HepG2 (cell line): ENCODE results near the gene IPO9. TPM values are rescaled to one million over a fixed set of nuclear protein-coding genes. Genes with fewer than 3 reads are reported as not detected.
A peak's percentile ranks its signal among the peaks of the same experiment; 100 is the strongest.

Experiments
- ATM ChIP-seq: fragments of 450-650 bp; IDR thresholded peaks from 2 replicates; pipeline ENCODE4 v1.7.1; 2017; ENCODE audit warnings: mild to moderate bottlenecking, borderline replicate concordance
- CREB1 ChIP-seq, 2 experiments: fragments of 450-650 bp in 1 of 2; IDR thresholded peaks; 2 replicates each; pipeline ENCODE4 v1.6.1; 2016 to 2017; ENCODE audit warnings: control low read depth in 1 of 2, mild to moderate bottlenecking in 1 of 2, missing compliant biosample characterization in 1 of 2, missing genetic modification characterization in 1 of 2
- FLYWCH1 ChIP-seq: sonication (generic); formaldehyde crosslinking; IDR thresholded peaks from 2 replicates; pipeline ENCODE4 v1.8.1; 2023; ENCODE audit warnings: mild to moderate bottlenecking, missing genetic modification reagents
- FOXA3 ChIP-seq: IDR thresholded peaks from 2 replicates; pipeline ENCODE4 v1.6.1; 2016; ENCODE audit warnings: missing genetic modification reagents, missing compliant biosample characterization
- GABPA ChIP-seq, 2 experiments: IDR thresholded peaks; 2 replicates each; pipeline ENCODE4 v1.6.1; 2011 to 2016; ENCODE audit warnings: low read depth in 2 of 2, low read length in 1 of 2, missing biosample characterization in 1 of 2, missing genetic modification characterization in 1 of 2
- HOXA5 ChIP-seq: sonication (generic); formaldehyde crosslinking; IDR thresholded peaks from 2 replicates; pipeline ENCODE4 v1.4.0; 2020; ENCODE audit warnings: missing genetic modification reagents
- KLF9 ChIP-seq: IDR thresholded peaks from 2 replicates; pipeline ENCODE4 v1.6.1; 2016; ENCODE audit warnings: low read depth
- MAX ChIP-seq: IDR thresholded peaks from 2 replicates; pipeline ENCODE4 v1.6.1; 2012; ENCODE audit warnings: inconsistent platforms
- MLLT10 ChIP-seq: sonication (generic); formaldehyde crosslinking; IDR thresholded peaks from 2 replicates; pipeline ENCODE4 v1.4.0; 2020; ENCODE audit warnings: missing genetic modification reagents
- MTA3 ChIP-seq: sonication (generic); formaldehyde crosslinking; IDR thresholded peaks from 2 replicates; pipeline ENCODE4 v1.4.0; 2020; ENCODE audit warnings: missing genetic modification reagents
- NR2C2 ChIP-seq: sonication (generic); formaldehyde crosslinking; IDR thresholded peaks from 2 replicates; pipeline ENCODE4 v1.4.0; 2020; ENCODE audit warnings: missing genetic modification reagents, mild to moderate bottlenecking, moderate library complexity, borderline replicate concordance
- PBX2 ChIP-seq: IDR thresholded peaks from 2 replicates; pipeline ENCODE4 v1.6.1; 2016; ENCODE audit warnings: control low read depth
- PITX1 ChIP-seq: sonication (generic); formaldehyde crosslinking; IDR thresholded peaks from 2 replicates; pipeline ENCODE4 v1.5.1; 2020; ENCODE audit warnings: mild to moderate bottlenecking, missing genetic modification reagents
- POLR2A ChIP-seq, 2 experiments: IDR thresholded peaks; 2 replicates each; pipeline ENCODE4 v1.6.1; 2011; ENCODE audit warnings: low read depth in 2 of 2, low read length in 2 of 2, mild to moderate bottlenecking in 1 of 2, moderate library complexity in 1 of 2; ENCODE audit not compliant: insufficient read depth in 1 of 2
- RXRB ChIP-seq: IDR thresholded peaks from 2 replicates; pipeline ENCODE4 v1.6.1; 2016; ENCODE audit warnings: borderline replicate concordance, missing genetic modification reagents, missing compliant biosample characterization
- SMC3 ChIP-seq: IDR thresholded peaks from 2 replicates; pipeline ENCODE4 v1.6.1; 2011; ENCODE audit warnings: low read length, improper control_type of control experiment
- SNAPC2 ChIP-seq: sonication (generic); formaldehyde crosslinking; IDR thresholded peaks from 2 replicates; pipeline ENCODE4 v1.8.1; 2022; ENCODE audit warnings: mild to moderate bottlenecking, missing genetic modification reagents
- SNRNP70 ChIP-seq: fragments of 200-400 bp; formaldehyde crosslinking; IDR thresholded peaks from 2 replicates; pipeline ENCODE4 v1.6.1; 2017; ENCODE audit warnings: mild to moderate bottlenecking, low read depth, low read length, moderate library complexity
- SSRP1 ChIP-seq: IDR thresholded peaks from 2 replicates; pipeline ENCODE4 v1.6.1; 2016; ENCODE audit warnings: control low read depth
- ZMYM4 ChIP-seq: sonication (generic); formaldehyde crosslinking; IDR thresholded peaks from 2 replicates; pipeline ENCODE4 v1.8.1; 2023; ENCODE audit warnings: mild to moderate bottlenecking, missing genetic modification reagents
- ZNF263 ChIP-seq: sonication (generic); formaldehyde crosslinking; IDR thresholded peaks from 2 replicates; pipeline ENCODE4 v1.4.0; 2020; ENCODE audit warnings: missing genetic modification reagents
- ZNF451 ChIP-seq: sonication (generic); formaldehyde crosslinking; IDR thresholded peaks from 2 replicates; pipeline ENCODE4 v1.5.0; 2020; ENCODE audit warnings: mild to moderate bottlenecking, missing genetic modification reagents
- ZNF564 ChIP-seq: sonication (generic); formaldehyde crosslinking; IDR thresholded peaks from 2 replicates; pipeline ENCODE4 v1.8.1; 2023; ENCODE audit warnings: mild to moderate bottlenecking, missing genetic modification reagents
- ZNF570 ChIP-seq: sonication (generic); formaldehyde crosslinking; IDR thresholded peaks from 2 replicates; pipeline ENCODE4 v1.4.0; 2020; ENCODE audit warnings: mild to moderate bottlenecking, missing genetic modification reagents, borderline replicate concordance
- ZNF639 ChIP-seq: conservative IDR thresholded peaks from 2 replicates; pipeline ENCODE4 v1.6.1; 2018; ENCODE audit warnings: missing genetic modification reagents
- ZNF704 ChIP-seq: sonication (generic); formaldehyde crosslinking; IDR thresholded peaks from 2 replicates; pipeline ENCODE4 v1.8.1; 2023; ENCODE audit warnings: mild to moderate bottlenecking, inconsistent platforms, moderate library complexity, missing genetic modification reagents, borderline replicate concordance
- ZSCAN20 ChIP-seq: sonication (generic); formaldehyde crosslinking; IDR thresholded peaks from 2 replicates; pipeline ENCODE4 v1.4.0; 2020; ENCODE audit warnings: missing genetic modification reagents, mild to moderate bottlenecking, borderline replicate concordance
- ZSCAN25 ChIP-seq: sonication (generic); formaldehyde crosslinking; IDR thresholded peaks from 2 replicates; pipeline ENCODE4 v1.8.0; 2022; ENCODE audit warnings: mild to moderate bottlenecking, missing genetic modification reagents
- polyA plus RNA-seq, 8 experiments: library from polyadenylated mRNA; depleted of rRNA in 3 of 8; stranded (reverse) in 7 of 8; unstranded in 1 of 8; fragments of >200 nt; fragmentation: Illumina TruSeq in 4 of 8; extraction: Trizol in 4 of 8; gene quantifications; 2 replicates each; pipeline versions ENCODE4 v1.2.1 to v1.2.3, GENCODE V29; 2011 to 2016; ENCODE audit warnings: low read depth in 4 of 8, missing spikeins in 1 of 8, mixed read lengths in 1 of 8; ENCODE audit not compliant: insufficient read depth in 1 of 8
- total RNA-seq, 5 experiments: library from RNA; depleted of rRNA; stranded (reverse); fragments of >200 nt; fragmentation: Illumina TruSeq; extraction: Trizol; gene quantifications; 2 replicates each; pipeline ENCODE4 v1.2.3, GENCODE V29; 2016; ENCODE audit warnings: low read depth in 1 of 5

Gene IPO9
- total and polyA plus RNA-seq, 2 of the 13 experiments (the other 11 are each of a cell fraction or from before 2014, with no cell fraction given): 31.0 to 34.8 TPM

- TF ChIP-seq ZNF639 (no peak), PBX2 (CRISPR knock-in tag) (no peak), SNRNP70 (no peak), ZMYM4 (CRISPR knock-in tag) (0 out of 2 replicates have a peak, but pooled peaks have one; percentile 15), HOXA5 (CRISPR knock-in tag) (peak; percentile 76; the same call in 1 of the 2 replicates), GABPA (IDR thresholded peaks at IDR 0.05; ENCODE audit: low read depth, low read length) (no peak), GABPA (CRISPR knock-in tag; IDR thresholded peaks at IDR 0.05; ENCODE audit: low read depth) (no peak), RXRB (peak; percentile 36; the same call in 1 of the 2 replicates), PITX1 (no peak), ATM (no peak), NR2C2 (CRISPR knock-in tag) (no peak), ZNF451 (CRISPR knock-in tag) (no peak), KLF9 (no peak), POLR2A (IDR thresholded peaks at IDR 0.05; ENCODE audit: insufficient read depth in 1 of 2, low read depth in 2 of 2, low read length in 2 of 2) (no peak), SSRP1 (CRISPR knock-in tag) (no peak), ZNF704 (no peak), CREB1 (IDR thresholded peaks at IDR 0.05) (peak; percentile 79), CREB1 (CRISPR knock-in tag; IDR thresholded peaks at IDR 0.05) (peak; percentile 76), MLLT10 (CRISPR knock-in tag) (no peak), ZNF263 (peak; percentile 100), ZSCAN25 (CRISPR knock-in tag) (peak; percentile 51), SMC3 (peak; percentile 76), FLYWCH1 (CRISPR knock-in tag) (no peak), FOXA3 (CRISPR knock-in tag) (peak; percentile 37; the same call in 1 of the 2 replicates), ZSCAN20 (no peak), ZNF570 (CRISPR knock-in tag) (no peak), MAX (no peak), ZNF564 (CRISPR knock-in tag) (no peak), MTA3 (CRISPR knock-in tag) (no peak), SNAPC2 (CRISPR knock-in tag) (no peak)
These were observed 67.2 kb downstream of the IPO9 start (continued) for GRCh38 chr1:201895913-201896807.
